GM12878 (cell line): ENCODE results near the gene SPTA1. TPM values are rescaled to one million over a fixed set of nuclear protein-coding genes. Genes with fewer than 3 reads are reported as not detected.

ENCODE experiments used
- ATAC-seq: fragments of 200-7000 bp; cut with Tn5 transposase; 3 replicates; pipeline ENCODE4 v1.9.1; 2020; ENCODE audit warnings: mild to moderate bottlenecking, moderate library complexity
- BruUV-seq: library from RNA; stranded (reverse); fragments of 400-500 nt; replicated peaks from 2 replicates; lab custom pipeline; 2021; lab: Mats Ljungman, UMichigan
- CTCF ChIA-PET: fragments of 300-600 bp; sonication (Branson Sonifier 250); formaldehyde crosslinking; extraction: SDS; loops from one replicate; lab custom pipeline; 2021; ENCODE audit warnings: inconsistent platforms; lab: Yijun Ruan, JAX
- POLR2A ChIA-PET: fragments of 350-600 bp; formaldehyde crosslinking; extraction: SDS; loops from one replicate; lab custom pipeline; 2021; ENCODE audit warnings: inconsistent platforms; lab: Charles Lee
- RAD21 ChIA-PET: fragments of 300-600 bp; sonication (Branson Sonifier 250); formaldehyde crosslinking; loops from one replicate; lab custom pipeline; 2023; ENCODE audit warnings: antibody characterized with exemption; ENCODE audit not compliant: unreplicated experiment; lab: Charles Lee
- SMC1A ChIA-PET: fragments of 300-600 bp; sonication (Branson Sonifier 250); formaldehyde crosslinking; loops from one replicate; lab custom pipeline; 2023; ENCODE audit not compliant: unreplicated experiment, uncharacterized antibody; lab: Charles Lee
- DNase-seq: peaks from one replicate; pipeline ENCODE4 v3.0.0-alpha.2; 2011; ENCODE audit warnings: low read depth, low spot score
- FAIRE-seq: peaks from 3 replicates; lab custom pipeline; 2011; peaks lifted over from hg19 to GRCh38; lab: Jason Lieb, UNC
- H2AFZ ChIP-seq: 2 replicates; pipeline ENCODE4 v1.6.0; 2011; ENCODE audit warnings: low read depth, low read length, control low read depth; ENCODE audit not compliant: control insufficient read depth
- H3K27ac ChIP-seq: 2 replicates; pipeline ENCODE4 v1.5.1; 2011; ENCODE audit warnings: control low read depth; ENCODE audit not compliant: control insufficient read depth, insufficient read depth
- H3K27me3 ChIP-seq, 2 experiments: replicated peaks in 1 of 2; 2 replicates each; pipeline versions ENCODE4 v1.6.0 to v1.6.1; 2011; ENCODE audit warnings: low read length in 1 of 2; ENCODE audit not compliant: control insufficient read depth in 2 of 2, insufficient read depth in 2 of 2
- H3K36me3 ChIP-seq, 2 experiments: 2 replicates each; pipeline ENCODE4 v1.5.1; 2011; ENCODE audit warnings: low read length in 1 of 2; ENCODE audit not compliant: control insufficient read depth in 2 of 2, insufficient read depth in 2 of 2
- H3K4me1 ChIP-seq: 2 replicates; pipeline ENCODE4 v1.6.1; 2011; ENCODE audit warnings: mild to moderate bottlenecking, low read length, moderate library complexity, mixed read lengths; ENCODE audit not compliant: control insufficient read depth, insufficient read depth
- H3K4me2 ChIP-seq: 2 replicates; pipeline ENCODE4 v1.6.0; 2011; ENCODE audit warnings: control low read depth; ENCODE audit not compliant: control insufficient read depth, insufficient read depth
- H3K4me3 ChIP-seq: fragments of 200-600 bp; sonication (generic); 2 replicates; pipeline ENCODE4 v1.5.1; 2016
- H3K79me2 ChIP-seq: 2 replicates; pipeline ENCODE4 v1.6.0; 2011; ENCODE audit warnings: low read length; ENCODE audit not compliant: control insufficient read depth, insufficient read depth
- H3K9ac ChIP-seq: 2 replicates; pipeline ENCODE4 v1.8.0; 2011; ENCODE audit warnings: low read length, control low read depth, mixed read lengths; ENCODE audit not compliant: control insufficient read depth, insufficient read depth
- H3K9me3 ChIP-seq: replicated peaks from 3 replicates; pipeline ENCODE4 v1.5.1; 2011; ENCODE audit warnings: mild to moderate bottlenecking, low read length; ENCODE audit not compliant: control insufficient read depth, insufficient read depth
- H4K20me1 ChIP-seq: 2 replicates; pipeline ENCODE4 v1.6.0; 2011; ENCODE audit not compliant: control insufficient read depth, insufficient read depth
- CHD4 ChIP-seq: fragments of 200-600 bp; sonication (generic); IDR thresholded peaks from 2 replicates; pipeline ENCODE4 v1.6.1; 2016; ENCODE audit warnings: mild to moderate bottlenecking
- IKZF2 ChIP-seq, 2 experiments: fragments of 450-650 bp; IDR thresholded peaks; 2 replicates each; pipeline ENCODE4 v1.6.1; 2017; ENCODE audit warnings: mild to moderate bottlenecking in 2 of 2, moderate library complexity in 2 of 2
- TAF1 ChIP-seq: IDR thresholded peaks from 2 replicates; pipeline ENCODE4 v1.6.1; 2011; ENCODE audit warnings: mild to moderate bottlenecking, low read depth, low read length, borderline replicate concordance
- WGBS: methylation state at CpG from one replicate; pipeline ENCODE4 v1.1.6; 2016; ENCODE audit warnings: low lambda C conversion rate; ENCODE audit not compliant: insufficient replicate concordance, insufficient coverage; ENCODE audit errors: missing lambda C conversion rate; 5-methylcytosine and 5-hydroxymethylcytosine counted together
- in situ Hi-C: fragments of 300-500 bp; cut with MboI; formaldehyde crosslinking; loops from 9 replicates; pipeline ENCODE4 v1.14.3; 2018; ENCODE audit warnings: mixed read lengths
- intact Hi-C: fragments of 100-400 bp; cut with micrococcal nuclease; formaldehyde crosslinking; loops from one replicate; pipeline ENCODE4 v1.14.2; 2022; ENCODE audit not compliant: unreplicated experiment
- polyA plus RNA-seq, 11 experiments: library from polyadenylated mRNA; depleted of rRNA in 4 of 11; unstranded in 6 of 11; stranded (reverse) in 5 of 11; fragments of >200 nt; fragmentation: Nextera tagmentation in 4 of 11; fragmentation: Illumina TruSeq in 1 of 11; extraction: Ambion mirVana in 4 of 11; extraction: Trizol in 1 of 11; gene quantifications; 1 replicate in 1 of 11; 2 replicates in 10 of 11; pipeline versions ENCODE4 v1.2.1 to v1.2.3, GENCODE V29; 2011 to 2016; ENCODE audit warnings: inconsistent platforms in 2 of 11, missing spikeins in 2 of 11, low read depth in 1 of 11
- total RNA-seq, 4 experiments: library from RNA; depleted of rRNA in 3 of 4; stranded (reverse); fragments of >200 nt in 3 of 4; fragmentation: Illumina TruSeq in 1 of 4; extraction: Trizol in 1 of 4; gene quantifications; 2 replicates each; pipeline versions ENCODE4 v1.2.1 to v1.2.3, GENCODE V29; 2013 to 2021
- TF ChIP-seq, protein P1 (sequence below): fragments of 450-650 bp; IDR thresholded peaks from 2 replicates; pipeline ENCODE4 v1.6.1; 2018; ENCODE audit warnings: mild to moderate bottlenecking, low read depth, moderate library complexity; ENCODE audit not compliant: partially characterized antibody
- TF ChIP-seq, protein P2 (sequence below): fragments of 450-650 bp; formaldehyde crosslinking; IDR thresholded peaks from 2 replicates; pipeline ENCODE4 v1.5.0; 2022; ENCODE audit warnings: mild to moderate bottlenecking, missing genetic modification characterization
- TF ChIP-seq, protein P3 (sequence below): IDR thresholded peaks from 2 replicates; pipeline ENCODE4 v1.6.1; 2012; ENCODE audit warnings: low read length, inconsistent platforms

Gene SPTA1
- total and polyA plus RNA-seq, 10 of the 15 experiments (the other 5 are each of a cell fraction or from before 2014, with no cell fraction given): under 0.01 to 0.21 (median 0.12) TPM; not detected in 5

DNA sequence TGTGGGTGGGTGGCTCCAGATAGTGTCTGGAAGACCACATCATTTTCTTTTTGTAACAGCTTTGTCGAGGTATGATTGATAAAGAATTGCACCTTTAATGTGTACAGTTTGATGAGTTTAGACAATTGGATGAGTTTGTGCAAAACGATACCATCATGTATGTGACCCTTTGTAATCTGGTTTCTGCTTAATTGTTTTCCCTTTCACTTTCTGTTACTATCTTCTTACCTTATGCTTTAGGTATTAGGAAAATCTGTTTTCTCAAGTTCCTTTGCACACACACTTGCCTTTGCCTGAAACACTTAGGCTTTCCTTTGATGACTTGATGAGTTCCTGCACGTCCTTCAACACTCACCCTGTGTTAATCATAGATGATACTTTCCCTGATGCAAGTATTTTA, 74.6 kb downstream of the SPTA1 start:
- no peaks in the 10 kb centered on the region for H3K9me3 ChIP-seq
- intact Hi-C loops (no loop called here), in situ Hi-C loops (no loop called here)
- H3K27me3 ChIP-seq: 0 out of 4 replicates have a peak, but pooled peaks cover 0 to 2% of the 10 kb centered on the region in 2 experiments
- POLR2A ChIA-PET: no interaction called here
- RAD21 ChIA-PET: no interaction called here
- TF ChIP-seq, protein P1, sequence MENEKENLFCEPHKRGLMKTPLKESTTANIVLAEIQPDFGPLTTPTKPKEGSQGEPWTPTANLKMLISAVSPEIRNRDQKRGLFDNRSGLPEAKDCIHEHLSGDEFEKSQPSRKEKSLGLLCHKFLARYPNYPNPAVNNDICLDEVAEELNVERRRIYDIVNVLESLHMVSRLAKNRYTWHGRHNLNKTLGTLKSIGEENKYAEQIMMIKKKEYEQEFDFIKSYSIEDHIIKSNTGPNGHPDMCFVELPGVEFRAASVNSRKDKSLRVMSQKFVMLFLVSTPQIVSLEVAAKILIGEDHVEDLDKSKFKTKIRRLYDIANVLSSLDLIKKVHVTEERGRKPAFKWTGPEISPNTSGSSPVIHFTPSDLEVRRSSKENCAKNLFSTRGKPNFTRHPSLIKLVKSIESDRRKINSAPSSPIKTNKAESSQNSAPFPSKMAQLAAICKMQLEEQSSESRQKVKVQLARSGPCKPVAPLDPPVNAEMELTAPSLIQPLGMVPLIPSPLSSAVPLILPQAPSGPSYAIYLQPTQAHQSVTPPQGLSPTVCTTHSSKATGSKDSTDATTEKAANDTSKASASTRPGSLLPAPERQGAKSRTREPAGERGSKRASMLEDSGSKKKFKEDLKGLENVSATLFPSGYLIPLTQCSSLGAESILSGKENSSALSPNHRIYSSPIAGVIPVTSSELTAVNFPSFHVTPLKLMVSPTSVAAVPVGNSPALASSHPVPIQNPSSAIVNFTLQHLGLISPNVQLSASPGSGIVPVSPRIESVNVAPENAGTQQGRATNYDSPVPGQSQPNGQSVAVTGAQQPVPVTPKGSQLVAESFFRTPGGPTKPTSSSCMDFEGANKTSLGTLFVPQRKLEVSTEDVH: no peak
- TF ChIP-seq, protein P2, sequence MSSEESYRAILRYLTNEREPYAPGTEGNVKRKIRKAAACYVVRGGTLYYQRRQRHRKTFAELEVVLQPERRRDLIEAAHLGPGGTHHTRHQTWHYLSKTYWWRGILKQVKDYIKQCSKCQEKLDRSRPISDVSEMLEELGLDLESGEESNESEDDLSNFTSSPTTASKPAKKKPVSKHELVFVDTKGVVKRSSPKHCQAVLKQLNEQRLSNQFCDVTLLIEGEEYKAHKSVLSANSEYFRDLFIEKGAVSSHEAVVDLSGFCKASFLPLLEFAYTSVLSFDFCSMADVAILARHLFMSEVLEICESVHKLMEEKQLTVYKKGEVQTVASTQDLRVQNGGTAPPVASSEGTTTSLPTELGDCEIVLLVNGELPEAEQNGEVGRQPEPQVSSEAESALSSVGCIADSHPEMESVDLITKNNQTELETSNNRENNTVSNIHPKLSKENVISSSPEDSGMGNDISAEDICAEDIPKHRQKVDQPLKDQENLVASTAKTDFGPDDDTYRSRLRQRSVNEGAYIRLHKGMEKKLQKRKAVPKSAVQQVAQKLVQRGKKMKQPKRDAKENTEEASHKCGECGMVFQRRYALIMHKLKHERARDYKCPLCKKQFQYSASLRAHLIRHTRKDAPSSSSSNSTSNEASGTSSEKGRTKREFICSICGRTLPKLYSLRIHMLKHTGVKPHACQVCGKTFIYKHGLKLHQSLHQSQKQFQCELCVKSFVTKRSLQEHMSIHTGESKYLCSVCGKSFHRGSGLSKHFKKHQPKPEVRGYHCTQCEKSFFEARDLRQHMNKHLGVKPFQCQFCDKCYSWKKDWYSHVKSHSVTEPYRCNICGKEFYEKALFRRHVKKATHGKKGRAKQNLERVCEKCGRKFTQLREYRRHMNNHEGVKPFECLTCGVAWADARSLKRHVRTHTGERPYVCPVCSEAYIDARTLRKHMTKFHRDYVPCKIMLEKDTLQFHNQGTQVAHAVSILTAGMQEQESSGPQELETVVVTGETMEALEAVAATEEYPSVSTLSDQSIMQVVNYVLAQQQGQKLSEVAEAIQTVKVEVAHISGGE (CRISPR knock-in tag): no peak
- TF ChIP-seq, protein P3, sequence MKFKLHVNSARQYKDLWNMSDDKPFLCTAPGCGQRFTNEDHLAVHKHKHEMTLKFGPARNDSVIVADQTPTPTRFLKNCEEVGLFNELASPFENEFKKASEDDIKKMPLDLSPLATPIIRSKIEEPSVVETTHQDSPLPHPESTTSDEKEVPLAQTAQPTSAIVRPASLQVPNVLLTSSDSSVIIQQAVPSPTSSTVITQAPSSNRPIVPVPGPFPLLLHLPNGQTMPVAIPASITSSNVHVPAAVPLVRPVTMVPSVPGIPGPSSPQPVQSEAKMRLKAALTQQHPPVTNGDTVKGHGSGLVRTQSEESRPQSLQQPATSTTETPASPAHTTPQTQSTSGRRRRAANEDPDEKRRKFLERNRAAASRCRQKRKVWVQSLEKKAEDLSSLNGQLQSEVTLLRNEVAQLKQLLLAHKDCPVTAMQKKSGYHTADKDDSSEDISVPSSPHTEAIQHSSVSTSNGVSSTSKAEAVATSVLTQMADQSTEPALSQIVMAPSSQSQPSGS: no peak
- no peak for TF ChIP-seq TAF1
- no peak for TF ChIP-seq IKZF2 (IDR thresholded peaks at IDR 0.05)
- no peak for TF ChIP-seq CHD4
- H3K4me2 ChIP-seq: peak overlapping the region; percentile 13; the same call in 1 of the 2 replicates
- SMC1A ChIA-PET: no interaction called here
- no peak overlapping the region for H2AFZ ChIP-seq
- peak; percentile 63 for ATAC-seq
- no peak for DNase-seq
- no peak overlapping the region for H3K27ac ChIP-seq
- H3K36me3 ChIP-seq: no peaks in the 10 kb centered on the region
- H3K4me3 ChIP-seq: no peak overlapping the region
- H3K79me2 ChIP-seq: no peaks in the 10 kb centered on the region
- no peaks in the 10 kb centered on the region for H3K4me1 ChIP-seq
- peak; percentile 38 for FAIRE-seq
- CTCF ChIA-PET: no interaction called here
- BruUV-seq: no TSS peak
- H4K20me1 ChIP-seq: no peaks in the 10 kb centered on the region
- 2% methylated on average over 3 of the region's 3 CpGs for WGBS
- H3K9ac ChIP-seq: no peak overlapping the region
